Gastrocnemius medialis (tissue), 4 donors: ENCODE measurements around the gene CCDC201.

Source experiments
- CTCF ChIP-seq, 5 experiments: fragments of 450-650 bp in 3 of 5; fragments of 200-600 bp in 2 of 5; sonication (generic) in 2 of 5; IDR thresholded peaks in 4 of 5; conservative IDR thresholded peaks in 1 of 5; 1 replicate in 4 of 5; 2 replicates in 1 of 5; pipeline ENCODE4 v1.5.1; 2016 to 2019; ENCODE audit warnings: antibody characterized with exemption in 5 of 5, mild to moderate bottlenecking in 3 of 5, moderate library complexity in 3 of 5
- POLR2A ChIP-seq, 2 donors: fragments of 450-650 bp; IDR thresholded peaks; one replicate each; pipeline ENCODE4 v1.6.1; 2017; ENCODE audit warnings: antibody characterized with exemption in 2 of 2, mild to moderate bottlenecking in 2 of 2, moderate library complexity in 2 of 2

- no peak for TF ChIP-seq POLR2A (IDR thresholded peaks at IDR 0.05)
- no peak for TF ChIP-seq CTCF (IDR thresholded peaks at IDR 0.05 in 4 of 5, conservative IDR thresholded peaks at IDR 0.05 in 1 of 5)
These were observed 7.1 kb downstream of the CCDC201 start for GRCh38 chr7:45865594-45866410.
